Lower leg skin (tissue), 4 donors: Measurements from ENCODE around the gene LIN52. TPM values are rescaled to one million over a fixed set of nuclear protein-coding genes. Genes with fewer than 3 reads are reported as not detected.

Experiments
- DNase-seq, 2 donors: peaks; one replicate each; pipeline ENCODE4 v3.0.0-alpha.2; 2019; ENCODE audit warnings: low spot score in 2 of 2
- H3K4me3 ChIP-seq: fragments of 200-600 bp; sonication (generic); 2 replicates; pipeline ENCODE4 v1.5.1; 2017; ENCODE audit warnings: mild to moderate bottlenecking, low read depth; ENCODE audit not compliant: poor library complexity, severe bottlenecking
- CTCF ChIP-seq, 3 donors: fragments of 450-650 bp; IDR thresholded peaks; one replicate each; pipeline ENCODE4 v1.5.1; 2016; ENCODE audit warnings: antibody characterized with exemption in 3 of 3, mild to moderate bottlenecking in 3 of 3, moderate library complexity in 2 of 3
- POLR2A ChIP-seq, 2 donors: fragments of 450-650 bp; IDR thresholded peaks; one replicate each; pipeline ENCODE4 v1.6.1; 2016 to 2017; ENCODE audit warnings: antibody characterized with exemption in 2 of 2, mild to moderate bottlenecking in 1 of 2, moderate library complexity in 1 of 2
- WGBS, 2 donors: methylation state at CpG; one replicate each; pipeline ENCODE4 v1.1.5; 2018; 5-methylcytosine and 5-hydroxymethylcytosine counted together
- intact Hi-C: fragments of 100-400 bp; cut with DNase I; formaldehyde crosslinking; loops from one replicate; pipeline ENCODE4 v1.15.0; 2023; ENCODE audit warnings: low total_unique reads
- total RNA-seq, 4 donors: library from RNA; depleted of rRNA; stranded (reverse); fragments of >200 nt; gene quantifications; one replicate each; pipeline ENCODE4 v1.1.0, GENCODE V29; 2016

Gene LIN52
- total RNA-seq, 4 donors from 2014 or later, result 5.6 to 7.9 (median 5.8) TPM

GRCh38 chr14:74190927-74191575, 106.3 kb downstream of the LIN52 start:
- WGBS, 2 donors, result 48 to 65% methylated on average over 3 of the region's 3 CpGs
- intact Hi-C loops, result no loop called here
- H3K4me3 ChIP-seq, result no peak overlapping the region
- no peak for DNase-seq
- TF ChIP-seq POLR2A (IDR thresholded peaks at IDR 0.05), result no peak

DNA sequence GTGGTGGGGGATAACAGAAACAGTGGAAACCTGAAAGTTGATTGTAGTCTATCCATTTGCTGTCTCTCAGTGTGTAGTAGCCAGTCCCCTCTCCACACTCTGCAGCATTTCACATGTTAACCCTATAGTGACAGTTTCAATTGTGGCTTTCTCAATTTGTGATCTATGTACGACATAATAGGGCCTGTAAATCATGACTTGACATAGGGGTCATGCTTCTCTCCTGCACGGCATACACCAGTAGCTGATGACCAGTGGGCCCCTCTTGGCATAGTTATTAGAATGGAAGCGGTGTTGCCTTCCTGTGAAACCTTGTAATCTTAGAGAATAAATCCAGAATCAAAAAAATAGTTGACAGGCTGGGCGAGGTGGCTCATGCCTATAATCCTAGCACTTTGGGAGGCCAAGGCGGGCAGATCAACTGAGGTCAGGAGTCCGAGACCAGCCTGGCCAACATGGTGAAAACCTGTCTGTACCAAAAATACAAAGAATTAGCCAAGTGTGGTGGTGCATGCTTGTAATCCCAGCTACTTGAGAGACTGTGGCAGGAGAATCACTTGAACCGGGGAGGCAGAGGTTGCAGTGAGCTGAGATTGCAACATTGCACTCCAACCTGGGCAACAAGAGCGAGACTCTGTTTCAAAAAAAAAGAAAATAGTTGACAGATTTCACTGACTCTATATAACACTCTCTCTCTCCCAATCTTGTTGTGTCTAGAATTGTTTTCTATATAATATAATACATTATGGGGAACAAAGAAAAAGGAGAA, 109.9 kb downstream of the LIN52 start:
- TF ChIP-seq POLR2A (IDR thresholded peaks at IDR 0.05) (no peak), CTCF (IDR thresholded peaks at IDR 0.05) (no peak)
- no peak for DNase-seq
- intact Hi-C loops, result no loop called here
- H3K4me3 ChIP-seq, result no peak overlapping the region
- 92 to 93% methylated on average over 8 of the region's 8 CpGs for WGBS, 2 donors

DNA sequence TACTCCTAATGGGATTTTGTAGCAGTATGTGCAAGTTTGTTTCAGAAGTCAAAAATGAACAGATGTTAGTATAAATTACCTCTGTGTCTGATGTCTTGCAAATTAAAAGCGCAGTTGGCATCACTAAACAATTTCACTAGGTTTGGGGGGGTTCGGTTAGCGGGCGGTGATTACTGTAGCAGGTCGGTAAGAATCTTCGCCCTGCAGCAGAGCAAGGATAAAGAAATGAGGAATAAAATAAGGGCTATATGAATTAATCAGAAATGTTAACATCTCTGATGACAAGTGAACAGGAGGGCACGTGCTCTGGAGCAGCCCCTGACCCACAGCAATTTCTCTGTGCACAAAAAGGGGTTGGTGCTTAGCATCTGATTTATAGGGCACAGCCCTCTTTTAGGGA, 110.9 kb downstream of the LIN52 start:
- intact Hi-C loops, result no loop called here
- no peak for DNase-seq
- WGBS, 2 donors, result 90 to 94% methylated on average over 7 of the region's 7 CpGs
- TF ChIP-seq CTCF (IDR thresholded peaks at IDR 0.05) (no peak), POLR2A (IDR thresholded peaks at IDR 0.05) (no peak)
- H3K4me3 ChIP-seq, result no peak overlapping the region

DNA sequence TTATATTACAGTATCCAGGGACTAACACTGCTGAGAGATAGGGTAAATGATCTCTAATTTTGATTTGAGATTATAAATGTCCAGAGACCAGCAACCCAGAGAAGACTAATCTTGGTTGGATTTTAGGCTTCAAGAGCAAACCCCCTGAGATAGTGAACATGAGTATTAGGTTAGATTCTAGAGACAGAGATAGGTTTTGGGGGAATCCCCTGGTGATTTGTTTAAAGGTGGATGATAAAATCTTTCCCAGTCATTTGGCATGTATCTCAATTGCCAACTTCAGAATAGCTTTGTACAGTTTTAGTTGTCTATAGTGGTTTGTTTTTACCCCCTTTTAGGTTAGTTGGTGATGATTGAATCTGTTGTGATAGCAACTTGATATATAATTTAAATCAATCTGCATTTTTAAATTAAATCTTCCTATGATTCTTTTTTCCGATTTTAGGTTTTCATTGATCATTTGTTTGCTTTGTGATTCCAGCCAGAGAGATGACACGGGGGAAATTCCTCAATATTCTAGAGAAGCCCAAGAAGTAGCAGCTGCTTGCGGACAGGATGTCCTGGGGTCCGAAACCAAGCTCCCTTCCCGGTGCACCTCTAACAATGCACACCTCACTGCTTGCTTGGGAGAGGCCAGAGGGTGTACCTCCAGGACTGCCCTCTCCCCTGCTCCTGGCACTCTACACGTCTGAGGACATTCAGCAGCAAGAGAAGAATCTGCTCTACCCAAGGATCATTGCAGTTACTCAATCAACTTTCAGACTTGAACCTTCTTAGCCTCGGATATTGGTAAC, 113.9 kb downstream of the LIN52 start:
- WGBS, 2 donors, result 94 to 95% methylated on average over 7 of the region's 7 CpGs
- H3K4me3 ChIP-seq, result no peak overlapping the region
- no peak for DNase-seq
- intact Hi-C loops, result no loop called here
- no peak for TF ChIP-seq POLR2A (IDR thresholded peaks at IDR 0.05)
- no peak for TF ChIP-seq CTCF (IDR thresholded peaks at IDR 0.05)

- no peak for TF ChIP-seq POLR2A (IDR thresholded peaks at IDR 0.05)
- no peak for TF ChIP-seq CTCF (IDR thresholded peaks at IDR 0.05)
- intact Hi-C loops, result no loop called here
- DNase-seq, result no peak
- no peak overlapping the region for H3K4me3 ChIP-seq
These were observed 117.4 kb downstream of the LIN52 start for GRCh38 chr14:74202113-74202512.

DNA sequence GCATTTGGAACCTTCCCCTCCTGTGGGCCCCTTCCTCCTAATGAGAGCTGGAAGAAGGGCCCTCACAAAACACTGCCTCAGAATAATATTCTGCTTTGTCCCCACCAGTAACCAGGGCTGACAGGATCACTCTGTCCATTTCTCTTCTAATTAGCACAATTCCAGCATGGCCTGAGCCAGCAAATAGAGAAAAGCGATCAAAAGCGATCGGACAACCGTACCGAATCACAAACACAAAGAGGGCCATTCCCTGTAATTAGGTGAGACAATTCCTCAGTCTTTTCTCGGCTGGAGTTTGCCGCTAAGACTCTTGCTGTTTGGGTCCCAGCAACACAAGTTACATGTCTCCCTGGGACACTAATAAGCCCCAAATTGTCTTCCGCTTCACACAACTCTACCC, 118.9 kb downstream of the LIN52 start:
- intact Hi-C loops, result no loop called here
- WGBS, 2 donors, result 94 to 96% methylated on average over 8 of the region's 8 CpGs
- H3K4me3 ChIP-seq, result no peak overlapping the region
- no peak for DNase-seq
- TF ChIP-seq CTCF (IDR thresholded peaks at IDR 0.05) (no peak), POLR2A (IDR thresholded peaks at IDR 0.05) (no peak)
